HG03108 (cell line): ENCODE data around the gene PHLDA2.

Experiments used
- ATAC-seq: cut with Tn5 transposase; IDR thresholded peaks from one replicate; pipeline ENCODE4 v1.9.1; 2021; ENCODE audit warnings: moderate library complexity; ENCODE audit not compliant: unreplicated experiment

Gene PHLDA2

GRCh38 chr11:2883640-2883978, 45.6 kb downstream of the PHLDA2 start:
- no peak for ATAC-seq

GRCh38 chr11:2882396-2883110, 46.7 kb downstream of the PHLDA2 start:
- no peak for ATAC-seq

DNA sequence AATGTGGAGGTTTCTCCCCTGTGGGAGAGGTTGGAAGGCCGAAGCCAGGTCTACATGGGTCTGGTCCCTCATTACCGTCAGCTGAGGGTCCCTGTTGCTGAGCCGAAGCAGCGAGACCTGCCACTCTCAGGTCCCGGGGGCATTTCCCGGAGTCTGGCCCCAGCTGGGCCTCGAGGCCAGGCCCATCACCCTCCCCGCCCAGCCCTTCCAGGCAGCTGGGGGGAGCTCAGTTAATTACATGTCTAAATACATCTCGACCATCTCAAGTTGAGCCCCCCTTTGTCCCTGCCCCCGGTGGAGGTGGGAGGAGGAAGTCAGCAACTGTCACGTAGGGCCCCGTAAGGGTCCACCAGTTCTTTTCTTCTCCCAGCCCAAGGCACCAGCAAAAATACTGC, 47.2 kb downstream of the PHLDA2 start:
- ATAC-seq = no peak

DNA sequence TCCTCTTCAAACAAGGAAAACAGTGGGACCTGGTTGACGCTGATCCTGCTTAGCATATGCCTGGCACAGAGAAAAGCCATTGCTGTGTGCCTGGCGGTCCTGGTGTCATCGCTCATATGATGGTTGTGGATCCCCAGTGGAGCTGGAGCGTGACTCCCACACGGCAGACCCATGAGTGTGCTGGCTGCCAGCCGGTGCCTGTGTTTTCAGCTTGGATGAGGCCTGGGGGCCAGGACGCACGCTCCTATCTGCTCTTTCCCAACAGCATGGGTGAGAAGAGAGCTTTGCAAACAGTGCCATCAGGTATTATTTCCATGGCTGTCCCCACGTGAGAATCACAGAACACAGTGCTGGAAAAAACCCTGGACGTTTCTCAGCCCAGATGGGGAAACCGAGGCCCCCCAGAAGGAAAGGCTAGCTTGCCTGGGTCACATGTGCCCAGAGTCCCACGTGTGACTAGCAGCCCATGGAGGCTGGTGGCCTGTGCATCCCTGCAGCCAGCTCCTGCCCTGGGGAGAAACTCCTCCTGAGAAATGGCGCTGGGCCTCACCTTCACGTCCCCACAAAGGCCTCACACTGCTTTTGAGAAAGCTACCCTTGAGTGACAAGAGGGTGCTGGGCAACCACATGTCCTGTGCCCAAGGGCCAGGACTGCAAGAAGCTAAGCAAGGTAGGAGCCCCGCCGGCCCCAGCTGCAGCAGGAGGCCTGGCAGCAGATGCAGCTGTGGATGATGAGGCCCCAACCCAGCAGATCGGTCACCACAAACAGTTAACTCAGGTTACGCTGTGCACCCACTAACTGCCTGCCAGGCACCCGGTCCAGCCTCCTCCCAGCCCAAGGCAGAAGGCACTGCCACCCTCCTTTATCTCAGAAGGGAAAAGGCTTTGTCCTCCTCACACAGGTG, 47.9 kb downstream of the PHLDA2 start:
- no peak for ATAC-seq

GRCh38 chr11:2880646-2881045, 48.6 kb downstream of the PHLDA2 start:
- ATAC-seq = no peak

DNA sequence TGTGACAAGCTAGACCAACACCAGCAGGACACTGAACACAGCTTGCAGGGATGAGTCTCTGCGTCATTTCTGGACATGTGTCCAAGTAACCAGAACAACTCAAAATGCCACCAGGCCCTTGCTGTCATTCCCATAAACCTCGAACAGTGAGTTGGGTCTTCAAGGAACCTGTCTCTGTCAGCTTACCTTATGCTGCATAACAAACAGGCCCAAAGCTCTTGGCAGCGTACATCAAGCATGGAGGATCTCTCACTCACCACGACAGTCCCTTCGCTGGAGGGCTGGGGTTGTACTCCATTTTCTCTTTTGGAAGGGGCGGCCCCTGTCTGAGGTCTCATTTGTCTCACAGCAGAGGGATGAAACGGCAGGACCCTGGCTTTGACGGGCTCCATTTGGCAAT, 50.4 kb downstream of the PHLDA2 start:
- no peak for ATAC-seq
